Rectal smooth muscle tissue (tissue), 1 donor: ENCODE data around the gene CLEC2B.

Source experiments
- H3K27ac ChIP-seq: one replicate; pipeline ENCODE4 v1.7.0; 2013; ENCODE audit warnings: low read depth, low read length, inconsistent platforms
- H3K27me3 ChIP-seq: one replicate; pipeline ENCODE4 v1.7.0; 2013; ENCODE audit warnings: low read length; ENCODE audit not compliant: control insufficient read depth, insufficient read depth
- H3K36me3 ChIP-seq: one replicate; pipeline ENCODE4 v1.7.0; 2013; ENCODE audit warnings: low read length; ENCODE audit not compliant: control insufficient read depth, insufficient read depth
- H3K4me1 ChIP-seq: one replicate; pipeline ENCODE4 v1.7.0; 2013; ENCODE audit warnings: low read length; ENCODE audit not compliant: control insufficient read depth, insufficient read depth
- H3K4me3 ChIP-seq: one replicate; pipeline ENCODE4 v1.7.0; 2013; ENCODE audit warnings: low read length
- H3K9ac ChIP-seq: one replicate; pipeline ENCODE4 v1.7.0; 2013; ENCODE audit warnings: low read length

CLEC2B gene

DNA sequence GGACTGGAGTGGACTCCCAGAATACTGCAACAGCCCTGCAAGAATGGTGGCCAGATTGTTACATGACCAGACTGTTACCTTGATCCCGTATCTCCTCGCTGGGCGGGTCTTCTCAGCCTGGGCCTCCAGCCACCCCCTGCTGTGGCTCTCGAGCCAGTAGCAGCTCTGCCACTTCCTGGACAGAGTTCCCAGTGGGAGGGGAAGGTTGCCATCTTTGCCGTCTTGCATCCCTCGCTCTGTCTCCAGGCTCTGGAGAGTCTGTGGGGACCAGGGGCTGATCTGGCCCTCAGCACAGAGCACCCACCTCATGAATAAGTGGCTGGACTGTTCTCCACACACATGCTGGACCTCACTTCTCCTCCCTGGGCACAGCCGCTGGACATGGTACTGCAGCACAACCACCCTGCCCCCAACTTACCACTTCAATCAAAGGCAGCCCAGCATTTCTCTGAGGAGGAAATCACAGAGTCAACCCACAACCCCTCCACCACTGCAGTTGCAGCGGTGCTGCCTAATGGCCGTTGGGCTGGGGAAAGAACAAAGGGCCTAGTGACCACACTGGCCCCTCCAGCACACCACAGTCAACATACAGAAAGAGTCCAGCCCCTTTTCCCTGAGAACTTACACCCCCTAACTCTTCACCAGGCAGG lies 48.7 kb downstream of the CLEC2B start:
- no peaks in the 10 kb centered on the region for H3K4me1 ChIP-seq
- H3K9ac ChIP-seq = no peak overlapping the region
- no peak overlapping the region for H3K27ac ChIP-seq
- H3K36me3 ChIP-seq = no peaks in the 10 kb centered on the region
- H3K4me3 ChIP-seq = no peak overlapping the region
- H3K27me3 ChIP-seq = no peaks in the 10 kb centered on the region

DNA sequence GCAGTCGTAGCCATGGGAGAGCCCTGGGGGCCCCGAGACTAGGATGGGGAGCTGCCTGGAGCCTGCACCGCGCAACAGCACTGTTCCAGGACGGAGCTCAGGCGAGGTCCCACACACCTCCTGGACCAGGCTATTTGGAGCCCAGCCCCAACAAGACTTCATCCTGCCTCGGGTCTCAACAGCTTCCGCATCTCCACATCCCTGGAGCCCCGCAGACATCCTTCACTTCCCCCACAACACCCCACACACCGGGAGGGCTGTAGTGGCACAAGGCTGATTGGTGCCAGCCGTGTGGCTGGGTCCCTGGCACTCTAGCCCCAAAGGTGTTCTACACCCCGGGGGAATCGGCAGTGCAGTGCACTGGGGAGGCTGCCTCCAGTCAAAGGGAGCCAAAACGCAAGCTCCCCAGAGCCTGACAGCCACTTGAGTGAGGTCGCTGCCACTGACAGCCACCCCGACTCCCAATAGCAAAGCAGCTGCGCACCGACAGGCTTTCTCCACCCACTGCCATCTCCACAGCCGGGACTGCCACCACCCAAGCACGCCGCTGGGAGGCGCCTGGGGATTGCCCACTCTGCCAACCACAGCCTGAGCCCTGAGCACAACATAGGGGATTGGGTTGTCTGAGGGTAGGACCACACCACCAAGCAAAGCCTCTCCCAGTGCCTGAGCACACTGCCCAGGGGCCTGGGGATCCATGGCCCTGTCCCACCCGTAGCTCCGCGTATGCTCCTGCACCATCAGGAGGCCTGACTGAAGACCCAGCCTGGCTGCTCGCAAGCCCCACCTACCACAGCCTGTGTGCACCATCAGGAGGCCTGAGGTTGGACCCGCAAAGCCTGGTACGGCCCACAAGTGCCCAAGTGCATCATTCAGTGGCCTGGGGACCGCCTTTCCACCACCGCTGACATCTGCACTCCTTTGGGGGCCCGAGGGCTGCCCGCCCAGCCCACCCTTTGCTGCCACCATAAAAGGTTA lies 55.0 kb downstream of the CLEC2B start:
- Histone ChIP-seq H3K27me3 (no peaks in the 10 kb centered on the region), H3K27ac (no peak overlapping the region), H3K4me3 (peak overlapping the region; percentile 29), H3K9ac (no peak overlapping the region), H3K4me1 (no peaks in the 10 kb centered on the region), H3K36me3 (no peaks in the 10 kb centered on the region)

DNA sequence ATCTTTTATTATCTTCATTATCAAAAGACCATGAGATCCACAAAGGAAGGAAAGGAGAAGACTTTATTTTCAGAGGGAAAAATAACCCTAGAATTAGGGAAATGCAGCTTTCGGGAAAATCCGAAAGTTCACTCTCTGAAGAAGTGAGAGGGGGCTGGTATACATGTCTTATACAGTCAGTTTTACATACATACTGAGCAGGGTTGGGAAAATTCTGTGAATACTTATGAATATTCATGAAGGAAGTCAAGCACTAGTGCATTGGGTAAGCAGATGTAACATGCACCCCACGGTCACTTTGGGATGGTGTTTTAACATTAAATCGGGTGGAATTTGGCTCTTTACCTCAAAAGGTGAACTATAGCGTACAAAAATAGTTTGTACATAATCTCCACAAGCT lies 57.5 kb downstream of the CLEC2B start:
- Histone ChIP-seq H3K4me3 (no peak overlapping the region), H3K27ac (no peak overlapping the region), H3K9ac (no peak overlapping the region), H3K4me1 (no peaks in the 10 kb centered on the region), H3K27me3 (no peaks in the 10 kb centered on the region), H3K36me3 (no peaks in the 10 kb centered on the region)

DNA sequence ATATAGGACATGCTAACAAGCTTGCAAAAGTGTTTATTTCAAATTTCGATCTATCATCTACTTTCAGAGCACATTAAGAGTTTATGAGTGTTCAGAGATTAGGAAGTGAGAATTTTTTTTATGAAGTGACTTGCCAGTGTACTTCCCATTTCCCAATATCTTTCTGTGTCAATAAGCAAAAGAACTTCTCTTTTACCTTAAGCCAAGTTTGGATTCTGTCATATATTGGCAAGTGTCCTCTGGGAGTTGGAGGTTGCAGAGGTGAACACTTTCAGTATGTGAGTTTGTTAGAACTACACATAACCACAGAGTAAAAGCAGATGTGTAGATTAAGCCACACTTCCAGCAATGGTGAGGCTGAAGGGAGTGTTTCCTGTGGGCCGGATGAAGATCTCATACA lies 58.5 kb downstream of the CLEC2B start:
- Histone ChIP-seq H3K36me3 (no peaks in the 10 kb centered on the region), H3K4me3 (no peak overlapping the region), H3K9ac (no peak overlapping the region), H3K4me1 (no peaks in the 10 kb centered on the region), H3K27ac (no peak overlapping the region), H3K27me3 (no peaks in the 10 kb centered on the region)

DNA sequence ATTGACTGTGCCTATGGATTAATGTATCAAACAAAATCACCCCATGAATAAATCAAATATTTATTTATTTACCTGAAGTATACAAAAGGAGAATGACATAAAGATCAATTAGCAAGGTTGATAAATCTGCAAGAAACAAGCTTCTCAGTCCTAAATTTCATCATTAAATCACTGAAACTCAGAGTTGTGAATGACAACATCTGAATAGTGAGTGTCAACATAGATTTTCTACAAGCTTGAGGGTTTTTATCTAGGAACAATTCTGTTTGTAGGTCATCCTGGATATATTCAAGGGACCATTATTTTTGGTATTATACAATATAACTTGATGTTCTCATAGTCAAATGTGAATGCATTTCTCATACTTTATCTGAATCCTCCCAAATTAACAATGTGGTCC lies 59.3 kb downstream of the CLEC2B start:
- Histone ChIP-seq H3K27ac (no peak overlapping the region), H3K27me3 (no peaks in the 10 kb centered on the region), H3K9ac (no peak overlapping the region)

DNA sequence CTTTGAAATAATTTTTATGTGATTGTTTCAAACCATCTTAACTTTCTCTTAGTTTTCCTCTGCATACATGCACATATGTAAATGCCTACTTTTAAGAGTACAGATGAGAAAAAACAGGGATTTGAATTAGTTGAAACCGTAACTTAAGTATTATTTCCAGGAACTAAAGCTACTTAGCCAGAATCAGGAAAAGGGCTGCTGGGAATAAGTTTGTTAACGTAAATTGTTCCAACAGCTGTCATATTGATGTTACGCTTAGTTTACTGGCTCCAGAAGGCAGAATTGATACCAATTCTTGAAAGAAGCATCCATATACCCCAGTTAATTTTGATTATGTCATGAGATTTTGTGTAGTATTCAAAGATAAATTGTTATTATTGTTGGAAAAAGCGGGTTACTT lies 59.8 kb downstream of the CLEC2B start:
- Histone ChIP-seq H3K4me3 (no peak overlapping the region), H3K27me3 (no peaks in the 10 kb centered on the region), H3K27ac (no peak overlapping the region), H3K9ac (no peak overlapping the region), H3K4me1 (no peaks in the 10 kb centered on the region), H3K36me3 (no peaks in the 10 kb centered on the region)

More for the DNA sequence above, 59.3 kb downstream of the CLEC2B start:
- no peaks in the 10 kb centered on the region for H3K36me3 ChIP-seq
- H3K4me1 ChIP-seq = no peaks in the 10 kb centered on the region
- no peak overlapping the region for H3K4me3 ChIP-seq

DNA sequence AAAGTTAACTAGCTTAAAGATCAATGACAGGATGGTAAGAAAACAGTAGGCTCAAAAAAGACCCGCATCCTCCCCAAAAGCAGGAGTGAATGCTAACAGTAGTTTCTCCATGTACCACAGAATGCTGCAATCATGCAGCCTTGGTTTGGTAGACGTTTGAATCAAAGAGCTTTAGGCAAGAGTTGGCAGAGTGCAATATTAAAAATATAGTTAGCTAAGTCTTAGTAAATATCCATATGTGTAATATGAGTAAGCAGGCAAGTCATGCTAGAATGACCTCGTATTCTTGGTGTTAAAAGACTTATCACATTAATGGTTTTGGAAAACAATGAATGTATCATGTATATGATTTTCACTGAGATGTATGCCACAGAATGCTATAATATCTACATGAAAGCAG lies 60.6 kb downstream of the CLEC2B start:
- H3K27me3 ChIP-seq = no peaks in the 10 kb centered on the region
- no peak overlapping the region for H3K4me3 ChIP-seq
- no peaks in the 10 kb centered on the region for H3K36me3 ChIP-seq
- H3K4me1 ChIP-seq = no peaks in the 10 kb centered on the region
- no peak overlapping the region for H3K27ac ChIP-seq
- no peak overlapping the region for H3K9ac ChIP-seq

DNA sequence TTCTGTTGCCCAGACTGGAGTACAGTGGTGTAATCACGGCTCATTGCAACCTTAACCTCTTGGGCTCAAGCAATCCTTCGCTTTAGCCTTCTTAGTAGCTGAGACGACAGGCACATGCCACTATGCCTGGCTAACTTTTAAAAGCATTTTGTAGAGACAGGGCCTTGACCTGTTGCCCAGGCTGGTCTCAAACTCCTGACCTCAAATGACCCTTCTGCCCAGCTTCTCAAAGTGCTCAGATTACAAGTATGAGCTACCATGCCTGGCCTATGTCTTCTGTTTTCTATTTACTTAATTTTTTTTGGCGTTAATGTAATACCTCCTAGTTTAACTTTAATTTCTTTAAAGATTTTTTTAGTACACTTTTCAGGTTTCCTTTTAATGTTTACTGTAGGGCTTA lies 62.4 kb downstream of the CLEC2B start:
- H3K36me3 ChIP-seq = no peaks in the 10 kb centered on the region

DNA sequence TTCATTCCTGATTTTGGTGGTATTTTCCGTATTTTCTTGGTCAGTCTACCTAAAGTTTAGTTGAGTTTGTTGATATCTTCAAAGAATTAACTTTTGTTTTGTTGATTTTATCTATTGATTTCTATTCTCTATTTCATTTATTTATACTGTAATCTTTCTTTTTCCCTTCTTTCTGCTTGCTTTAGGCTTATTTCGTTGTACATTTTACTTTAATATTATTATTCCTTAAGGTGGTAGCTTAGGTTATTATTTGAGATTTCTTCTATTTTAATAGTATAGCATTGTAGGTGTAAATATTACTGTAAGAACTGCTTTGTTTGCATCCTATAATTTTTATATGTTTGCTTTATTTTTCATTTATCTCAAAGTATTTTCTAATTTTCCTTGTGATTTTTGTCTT lies 63.3 kb downstream of the CLEC2B start:
- no peak overlapping the region for H3K27ac ChIP-seq

More for the DNA sequence above, 62.4 kb downstream of the CLEC2B start:
- Histone ChIP-seq H3K4me1 (no peaks in the 10 kb centered on the region), H3K27ac (no peak overlapping the region), H3K4me3 (no peak overlapping the region), H3K27me3 (no peaks in the 10 kb centered on the region), H3K9ac (no peak overlapping the region)

More for the DNA sequence above, 63.3 kb downstream of the CLEC2B start:
- H3K36me3 ChIP-seq = no peaks in the 10 kb centered on the region
- H3K4me1 ChIP-seq = no peaks in the 10 kb centered on the region
- H3K27me3 ChIP-seq = no peaks in the 10 kb centered on the region
- no peak overlapping the region for H3K9ac ChIP-seq
- no peak overlapping the region for H3K4me3 ChIP-seq
